ENCODE measurements around the gene CARMIL1. TPM values are rescaled to one million over a fixed set of nuclear protein-coding genes. Genes with fewer than 3 reads are reported as not detected.

CARMIL1 gene
- total and polyA plus RNA-seq, 12 donors = 9.2 to 36.2 (median 14.5) TPM

GRCh38 chr6:25342802-25343201 lies 63.6 kb downstream of the CARMIL1 start:
- Histone ChIP-seq H3K36me3 (replicated peaks in 1 of 2) (no peaks in the 10 kb centered on the region), H3K27me3 (no peaks in the 10 kb centered on the region), H3K4me1 (replicated peaks in 1 of 2) (no peaks in the 10 kb centered on the region), H3K27ac (no peak overlapping the region), H3K4me3 (no peak overlapping the region), H3K9me3 (replicated peaks in 1 of 3) (no peaks in the 10 kb centered on the region)
- intact Hi-C loops (cut with DNase I) = no loop called here
- 50 to 58% (median 50%) methylated on average over 4 of the region's 4 CpGs for WGBS, 4 donors
- TF ChIP-seq POLR2A (IDR thresholded peaks at IDR 0.05) (no peak), CTCF (IDR thresholded peaks at IDR 0.05) (no peak)
- DNase-seq = no peak

- no peaks in the 10 kb centered on the region for H3K36me3 ChIP-seq (replicated peaks in 1 of 2)
- 92 to 95% (median 94%) methylated on average over 7 of the region's 7 CpGs for WGBS, 4 donors
- intact Hi-C loops (cut with DNase I) = no loop called here
- no peaks in the 10 kb centered on the region for H3K27me3 ChIP-seq
- no peak overlapping the region for H3K4me3 ChIP-seq
- H3K4me1 ChIP-seq (replicated peaks in 1 of 2) = no peaks in the 10 kb centered on the region
- no peak for DNase-seq
- TF ChIP-seq CTCF (IDR thresholded peaks at IDR 0.05) (no peak), POLR2A (IDR thresholded peaks at IDR 0.05) (no peak)
- no peaks in the 10 kb centered on the region for H3K9me3 ChIP-seq (replicated peaks in 1 of 3)
- H3K27ac ChIP-seq = no peak overlapping the region
These were observed 64.8 kb downstream of the CARMIL1 start for GRCh38 chr6:25343984-25344383.

GRCh38 chr6:25344827-25345226 lies 65.7 kb downstream of the CARMIL1 start:
- H3K9me3 ChIP-seq (replicated peaks in 1 of 3) = no peaks in the 10 kb centered on the region
- no peaks in the 10 kb centered on the region for H3K36me3 ChIP-seq (replicated peaks in 1 of 2)
- no peak for DNase-seq
- no peaks in the 10 kb centered on the region for H3K4me1 ChIP-seq (replicated peaks in 1 of 2)
- H3K4me3 ChIP-seq = no peak overlapping the region
- no peaks in the 10 kb centered on the region for H3K27me3 ChIP-seq
- TF ChIP-seq POLR2A (IDR thresholded peaks at IDR 0.05) (no peak), CTCF (IDR thresholded peaks at IDR 0.05) (no peak)
- WGBS, 4 donors = 84 to 90% (median 86%) methylated on average over 5 of the region's 5 CpGs
- no peak overlapping the region for H3K27ac ChIP-seq
- intact Hi-C loops (cut with DNase I) = no loop called here

- H3K27ac ChIP-seq = no peak overlapping the region
- no peak overlapping the region for H3K4me3 ChIP-seq
- 69 to 76% (median 73%) methylated on average over 3 of the region's 3 CpGs for WGBS, 4 donors
- intact Hi-C loops (cut with DNase I) = no loop called here
- H3K36me3 ChIP-seq (replicated peaks in 1 of 2) = no peaks in the 10 kb centered on the region
- DNase-seq = no peak
- H3K27me3 ChIP-seq = no peaks in the 10 kb centered on the region
- H3K4me1 ChIP-seq (replicated peaks in 1 of 2) = no peaks in the 10 kb centered on the region
- H3K9me3 ChIP-seq (replicated peaks in 1 of 3) = no peaks in the 10 kb centered on the region
- TF ChIP-seq POLR2A (IDR thresholded peaks at IDR 0.05) (no peak), CTCF (IDR thresholded peaks at IDR 0.05) (no peak)
These were observed 66.9 kb downstream of the CARMIL1 start for GRCh38 chr6:25346064-25346463.
